ENCODE results near the gene LMF2.
A peak's percentile ranks its signal among the peaks of the same experiment; 100 is the strongest.

LMF2 gene

DNA sequence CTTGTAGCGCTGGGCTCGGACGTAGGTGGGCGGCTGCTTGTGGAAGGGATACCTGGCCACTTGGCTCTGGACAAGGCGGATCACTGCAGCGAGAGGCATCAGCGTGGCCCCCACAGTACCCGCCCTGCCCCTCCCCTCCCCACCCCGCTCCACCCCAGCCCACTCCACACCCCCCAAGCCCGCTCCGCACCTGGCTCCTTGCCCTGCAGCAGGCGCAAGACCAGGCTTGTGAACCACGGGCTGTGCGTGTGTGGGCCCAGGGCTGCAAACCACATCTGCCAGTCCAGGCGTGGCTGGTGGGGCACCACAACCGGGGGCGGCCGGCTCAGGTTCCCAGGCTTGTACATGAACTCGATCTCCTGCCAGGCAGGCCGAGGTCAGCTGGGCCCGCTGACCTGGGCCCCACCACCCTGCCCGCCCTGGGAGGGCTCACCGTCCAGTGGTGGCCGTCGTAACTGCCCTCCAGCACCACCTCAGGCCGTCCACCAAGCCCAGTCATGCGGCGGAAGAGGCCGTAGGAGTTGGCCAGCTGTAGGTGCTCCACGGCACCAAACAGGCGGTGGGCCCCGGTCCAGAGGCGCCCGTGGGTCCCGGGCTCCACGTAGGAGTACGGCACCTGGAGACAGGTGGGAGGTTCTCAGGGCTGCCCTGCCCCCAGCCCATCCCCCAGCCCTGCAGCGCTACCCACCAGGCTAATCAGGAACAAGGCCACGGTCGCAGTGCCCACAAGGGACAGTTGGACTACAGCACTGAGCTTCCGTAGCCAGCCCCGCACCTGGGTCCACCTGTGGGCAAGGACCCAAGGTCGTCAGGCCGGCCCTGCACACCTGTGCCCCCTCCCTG, 2.9 kb downstream of the LMF2 start:
- peaks cover 14% of the 10 kb centered on the region for H3K4me1 ChIP-seq (ENCODE audit: low read length)
- no peak overlapping the region for H3K9ac ChIP-seq (ENCODE audit: low read length)
- no peaks in the 10 kb centered on the region for H3K9me3 ChIP-seq (ENCODE audit: insufficient read depth, low read length)
- no peak overlapping the region for H2AFZ ChIP-seq (ENCODE audit: low read depth, low read length)
- H3K27me3 ChIP-seq (ENCODE audit: low read depth, low read length), result no peaks in the 10 kb centered on the region
- no peak overlapping the region for H3K4me3 ChIP-seq (ENCODE audit: low read length)
- H4K20me1 ChIP-seq (ENCODE audit: insufficient read depth, low read length), result 0 out of 2 replicates have a peak, but pooled peaks cover 4% of the 10 kb centered on the region
- no peak overlapping the region for H3K4me2 ChIP-seq (ENCODE audit: low read length)
- H3K79me2 ChIP-seq (ENCODE audit: low read length), result peaks cover 26% of the 10 kb centered on the region
- TF ChIP-seq, protein P1, sequence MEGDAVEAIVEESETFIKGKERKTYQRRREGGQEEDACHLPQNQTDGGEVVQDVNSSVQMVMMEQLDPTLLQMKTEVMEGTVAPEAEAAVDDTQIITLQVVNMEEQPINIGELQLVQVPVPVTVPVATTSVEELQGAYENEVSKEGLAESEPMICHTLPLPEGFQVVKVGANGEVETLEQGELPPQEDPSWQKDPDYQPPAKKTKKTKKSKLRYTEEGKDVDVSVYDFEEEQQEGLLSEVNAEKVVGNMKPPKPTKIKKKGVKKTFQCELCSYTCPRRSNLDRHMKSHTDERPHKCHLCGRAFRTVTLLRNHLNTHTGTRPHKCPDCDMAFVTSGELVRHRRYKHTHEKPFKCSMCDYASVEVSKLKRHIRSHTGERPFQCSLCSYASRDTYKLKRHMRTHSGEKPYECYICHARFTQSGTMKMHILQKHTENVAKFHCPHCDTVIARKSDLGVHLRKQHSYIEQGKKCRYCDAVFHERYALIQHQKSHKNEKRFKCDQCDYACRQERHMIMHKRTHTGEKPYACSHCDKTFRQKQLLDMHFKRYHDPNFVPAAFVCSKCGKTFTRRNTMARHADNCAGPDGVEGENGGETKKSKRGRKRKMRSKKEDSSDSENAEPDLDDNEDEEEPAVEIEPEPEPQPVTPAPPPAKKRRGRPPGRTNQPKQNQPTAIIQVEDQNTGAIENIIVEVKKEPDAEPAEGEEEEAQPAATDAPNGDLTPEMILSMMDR (IDR thresholded peaks at IDR 0.05; ENCODE audit: low read depth, low read length), result no peak
- no peak for TF ChIP-seq EZH2phosphoT487 (IDR thresholded peaks at IDR 0.05; ENCODE audit: low read depth)
- no peak overlapping the region for H3K27ac ChIP-seq (ENCODE audit: low read length)
- no peaks in the 10 kb centered on the region for H3K36me3 ChIP-seq (replicated peaks; ENCODE audit: low read depth, low read length)

DNA sequence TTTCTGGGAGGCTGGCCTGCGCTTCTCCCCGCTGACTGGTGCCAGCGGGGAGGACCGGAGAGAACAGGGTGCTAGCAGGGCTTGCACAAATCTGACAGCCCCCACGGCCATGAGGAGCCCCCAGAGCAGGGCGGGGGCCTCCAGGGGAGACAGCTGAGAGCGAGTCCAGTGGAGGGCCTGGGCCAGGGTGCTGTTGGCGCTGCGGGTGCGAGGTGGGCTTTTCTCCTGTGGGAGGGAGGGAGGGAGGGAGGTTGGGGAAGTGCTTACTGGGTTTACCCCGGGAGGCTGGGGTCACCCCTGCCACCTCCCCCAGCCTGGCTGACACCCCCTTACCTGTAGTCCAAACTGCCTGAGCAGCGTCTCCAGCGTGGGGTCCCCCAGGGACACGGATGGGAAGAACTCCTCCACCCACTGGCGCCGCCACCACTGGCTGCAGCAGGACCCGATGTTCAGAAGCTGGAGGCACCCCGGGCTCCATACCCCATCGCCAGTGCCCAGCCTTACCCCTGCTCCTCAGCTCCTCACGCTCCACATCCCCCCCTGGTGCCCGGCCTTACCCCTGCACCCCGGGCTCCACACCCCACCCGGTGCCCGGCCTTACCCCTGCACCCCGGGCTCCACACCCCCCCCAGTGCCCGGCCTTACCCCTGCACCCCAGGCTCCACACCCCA, 3.9 kb downstream of the LMF2 start:
- Histone ChIP-seq H3K4me3 (ENCODE audit: low read length) (no peak overlapping the region), H4K20me1 (ENCODE audit: insufficient read depth, low read length) (0 out of 2 replicates have a peak, but pooled peaks cover under 1% of the 10 kb centered on the region), H3K4me2 (ENCODE audit: low read length) (no peak overlapping the region), H3K27ac (ENCODE audit: low read length) (no peak overlapping the region), H3K9ac (ENCODE audit: low read length) (no peak overlapping the region), H3K36me3 (replicated peaks; ENCODE audit: low read depth, low read length) (no peaks in the 10 kb centered on the region), H3K9me3 (ENCODE audit: insufficient read depth, low read length) (no peaks in the 10 kb centered on the region), H3K27me3 (ENCODE audit: low read depth, low read length) (no peaks in the 10 kb centered on the region), H3K79me2 (ENCODE audit: low read length) (peaks cover 16% of the 10 kb centered on the region), H3K4me1 (ENCODE audit: low read length) (peaks cover 5% of the 10 kb centered on the region; the same call in 1 of the 2 replicates), H2AFZ (ENCODE audit: low read depth, low read length) (no peak overlapping the region)
- TF ChIP-seq, protein P1 (IDR thresholded peaks at IDR 0.05; ENCODE audit: low read depth, low read length), result 0 out of 2 replicates have a peak, but pooled peaks have one; percentile 7
- no peak for TF ChIP-seq EZH2phosphoT487 (IDR thresholded peaks at IDR 0.05; ENCODE audit: low read depth)

DNA sequence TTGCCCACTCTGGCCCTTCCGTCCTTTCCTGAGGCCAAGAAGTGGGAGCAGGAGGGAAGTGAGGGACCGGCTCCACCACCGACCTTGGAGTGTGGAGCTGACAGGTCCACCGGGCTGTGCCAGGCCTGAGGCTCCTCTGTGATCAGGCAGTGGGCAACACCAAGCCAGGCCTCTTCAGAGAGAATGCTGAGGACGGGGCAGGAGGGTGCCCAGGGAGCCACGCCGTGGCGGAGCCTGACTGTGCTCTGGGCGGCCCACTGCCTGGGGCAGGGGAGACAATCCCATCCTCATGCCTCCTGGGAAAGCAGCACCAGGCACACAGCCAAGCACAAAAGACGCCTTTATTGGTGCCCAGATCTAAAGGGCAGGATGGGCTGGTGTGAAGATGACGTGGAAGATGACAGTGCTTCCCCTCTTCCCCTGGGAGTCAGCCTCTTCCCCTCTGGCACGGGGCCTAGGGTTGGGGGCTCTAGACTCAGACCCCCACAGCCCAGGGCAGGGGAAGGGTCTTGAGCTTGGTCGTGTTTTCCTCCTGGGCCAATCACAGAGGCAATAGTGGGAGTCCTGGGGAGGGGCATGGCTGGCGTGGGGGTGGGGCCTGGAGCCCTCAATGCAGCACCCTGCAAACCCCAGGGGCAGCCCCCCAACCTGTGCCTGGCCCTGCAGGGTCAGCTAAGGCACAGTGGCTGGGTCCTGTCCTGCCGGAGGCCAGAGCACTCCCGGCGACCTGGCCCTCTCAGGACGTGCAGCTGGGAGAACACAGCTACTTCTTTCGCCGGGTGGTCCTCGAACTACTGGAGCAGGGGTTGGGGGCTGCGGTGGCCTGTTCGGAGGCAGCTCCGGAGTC, 4.7 kb downstream of the LMF2 start:
- no peak overlapping the region for H3K4me2 ChIP-seq (ENCODE audit: low read length)
- no peaks in the 10 kb centered on the region for H3K36me3 ChIP-seq (replicated peaks; ENCODE audit: low read depth, low read length)
- TF ChIP-seq, protein P1 (IDR thresholded peaks at IDR 0.05; ENCODE audit: low read depth, low read length), result no peak
- peaks cover 13% of the 10 kb centered on the region for H3K79me2 ChIP-seq (ENCODE audit: low read length)
- no peaks in the 10 kb centered on the region for H4K20me1 ChIP-seq (ENCODE audit: insufficient read depth, low read length)
- peaks cover 5% of the 10 kb centered on the region; the same call in 1 of the 2 replicates for H3K4me1 ChIP-seq (ENCODE audit: low read length)
- H3K9ac ChIP-seq (ENCODE audit: low read length), result no peak overlapping the region
- no peaks in the 10 kb centered on the region for H3K9me3 ChIP-seq (ENCODE audit: insufficient read depth, low read length)
- H2AFZ ChIP-seq (ENCODE audit: low read depth, low read length), result no peak overlapping the region
- no peak overlapping the region for H3K4me3 ChIP-seq (ENCODE audit: low read length)
- H3K27ac ChIP-seq (ENCODE audit: low read length), result no peak overlapping the region
- no peaks in the 10 kb centered on the region for H3K27me3 ChIP-seq (ENCODE audit: low read depth, low read length)
